ENCODE data around the gene RIMBP2. TPM values are rescaled to one million over a fixed set of nuclear protein-coding genes. Genes with fewer than 3 reads are reported as not detected.

The RIMBP2 gene
- total and polyA plus RNA-seq, 4 donors, result 0.39 to 1.0 TPM; not detected in 2

DNA sequence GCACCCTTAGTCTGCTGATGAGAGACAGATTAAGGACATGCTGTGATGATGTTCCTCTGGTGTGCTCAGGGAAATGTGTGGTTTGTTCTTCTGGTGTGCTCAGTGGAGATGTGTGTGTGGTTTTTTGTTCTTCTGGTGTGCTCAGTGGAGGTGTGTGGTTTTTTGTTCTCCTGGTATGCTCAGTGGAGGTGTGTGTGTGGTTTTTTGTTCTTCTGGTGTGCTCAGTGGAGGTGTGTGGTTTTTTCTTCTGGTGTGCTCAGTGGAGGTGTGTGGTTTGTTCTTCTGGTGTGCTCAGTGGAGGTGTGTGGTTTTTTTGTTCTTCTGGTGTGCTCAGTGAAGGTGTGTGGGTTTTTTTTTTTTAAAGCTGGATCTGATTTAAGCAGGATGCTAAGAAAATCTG lies 363.0 kb downstream of the RIMBP2 start:
- no peak overlapping the region for H3K27ac ChIP-seq (ENCODE audit: low read depth in 1 of 2, low read length in 2 of 2)
- no peaks in the 10 kb centered on the region for H3K9me3 ChIP-seq (ENCODE audit: control insufficient read depth, low read length)
- no peaks in the 10 kb centered on the region for H3K36me3 ChIP-seq (ENCODE audit: control insufficient read depth in 1 of 2, insufficient read depth in 2 of 2, low read length in 1 of 2)
- H3K4me3 ChIP-seq (ENCODE audit: low read length in 2 of 2), result no peak overlapping the region
- no peaks in the 10 kb centered on the region for H3K27me3 ChIP-seq (ENCODE audit: control insufficient read depth in 1 of 2, insufficient read depth in 2 of 2, low read length in 1 of 2)
- ATAC-seq (ENCODE audit: low FRiP score) (no peak), DNase-seq (no peak)
- H3K4me1 ChIP-seq (ENCODE audit: control insufficient read depth in 1 of 2, insufficient read depth in 2 of 2, low read length in 2 of 2), result no peaks in the 10 kb centered on the region
- intact Hi-C loops (cut with DNase I), result no loop called here

DNA sequence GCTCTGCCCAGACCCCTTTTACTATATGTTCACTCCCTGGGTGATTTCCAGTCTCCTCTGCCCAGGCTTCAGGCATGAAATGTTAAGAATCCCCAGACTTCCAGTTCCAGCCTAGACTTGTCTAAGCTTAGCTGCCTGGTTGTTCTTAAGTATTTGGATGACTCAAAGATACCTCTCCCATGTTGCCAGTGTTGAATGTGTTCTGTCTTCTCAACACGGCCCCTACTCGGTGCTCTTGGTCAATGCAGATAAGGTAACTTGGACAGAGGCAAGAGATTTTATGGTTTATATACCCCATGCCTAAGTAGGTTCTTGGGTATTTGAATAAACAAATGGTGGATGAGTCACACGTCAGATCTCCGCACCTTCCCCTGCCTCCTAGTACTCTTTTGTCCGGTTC lies 364.8 kb downstream of the RIMBP2 start:
- 64 to 69% methylated on average over 5 of the region's 5 CpGs for WGBS, 2 donors
- intact Hi-C loops (cut with DNase I), result no loop called here

DNA sequence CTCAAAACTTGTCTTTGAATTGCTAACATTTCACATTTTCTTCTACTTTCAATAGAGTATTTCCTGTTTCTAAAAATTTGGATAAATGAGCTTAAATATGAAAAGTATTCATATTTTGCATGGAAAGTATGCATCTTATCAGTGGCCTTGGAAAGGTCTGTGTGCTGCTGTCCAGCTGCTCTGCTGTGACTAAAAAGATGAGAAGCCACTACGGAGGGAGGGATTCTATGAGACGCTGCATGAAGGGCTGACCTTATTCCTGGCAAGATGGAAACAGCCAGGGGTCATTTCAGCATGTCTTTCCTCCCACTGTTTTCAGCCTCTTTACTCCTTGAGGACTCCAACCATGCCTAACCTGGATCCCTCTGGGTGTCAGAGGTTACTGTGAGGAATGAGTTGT lies 365.4 kb downstream of the RIMBP2 start:
- Histone ChIP-seq H3K36me3 (ENCODE audit: control insufficient read depth in 1 of 2, insufficient read depth in 2 of 2, low read length in 1 of 2) (no peaks in the 10 kb centered on the region), H3K4me3 (ENCODE audit: low read length in 2 of 2) (no peak overlapping the region), H3K27me3 (ENCODE audit: control insufficient read depth in 1 of 2, insufficient read depth in 2 of 2, low read length in 1 of 2) (peaks cover 0 to 1% of the 10 kb centered on the region in 2 donors), H3K9me3 (ENCODE audit: control insufficient read depth, low read length) (no peaks in the 10 kb centered on the region), H3K4me1 (ENCODE audit: control insufficient read depth in 1 of 2, insufficient read depth in 2 of 2, low read length in 2 of 2) (no peaks in the 10 kb centered on the region), H3K27ac (ENCODE audit: low read depth in 1 of 2, low read length in 2 of 2) (no peak overlapping the region)
- WGBS, 2 donors, result 0 to 8% methylated on average over 2 of the region's 2 CpGs
- DNase-seq (no peak), ATAC-seq (ENCODE audit: low FRiP score) (no peak)
- intact Hi-C loops (cut with DNase I), result no loop called here

More for the DNA sequence above, 364.8 kb downstream of the RIMBP2 start:
- Histone ChIP-seq H3K4me3 (ENCODE audit: low read length in 2 of 2) (no peak overlapping the region), H3K36me3 (ENCODE audit: control insufficient read depth in 1 of 2, insufficient read depth in 2 of 2, low read length in 1 of 2) (no peaks in the 10 kb centered on the region), H3K9me3 (ENCODE audit: control insufficient read depth, low read length) (no peaks in the 10 kb centered on the region), H3K27me3 (ENCODE audit: control insufficient read depth in 1 of 2, insufficient read depth in 2 of 2, low read length in 1 of 2) (peaks cover 0 to 1% of the 10 kb centered on the region in 2 donors), H3K27ac (ENCODE audit: low read depth in 1 of 2, low read length in 2 of 2) (no peak overlapping the region), H3K4me1 (ENCODE audit: control insufficient read depth in 1 of 2, insufficient read depth in 2 of 2, low read length in 2 of 2) (no peaks in the 10 kb centered on the region)
- ATAC-seq (ENCODE audit: low FRiP score), result no peak
- no peak for DNase-seq

DNA sequence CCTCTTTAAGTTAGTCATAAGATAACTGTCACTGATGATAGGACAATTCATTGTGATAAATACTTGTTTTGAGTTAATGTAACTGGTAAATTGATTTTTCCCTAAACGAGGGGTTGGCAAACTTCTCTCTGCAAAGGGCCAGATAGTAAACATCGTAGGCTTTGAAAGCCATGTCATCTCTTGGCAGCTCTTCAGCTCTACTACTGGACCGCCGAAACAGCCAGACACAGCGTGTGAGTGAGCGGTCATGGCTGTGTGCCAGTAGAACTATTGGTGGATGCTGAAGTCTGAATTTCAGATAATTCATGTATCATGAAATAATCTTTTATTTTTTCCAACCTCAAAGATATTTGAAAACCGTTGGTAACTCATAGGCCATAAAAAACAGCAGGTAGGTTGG lies 368.5 kb downstream of the RIMBP2 start:
- intact Hi-C loops (cut with DNase I), result no loop called here
- Histone ChIP-seq H3K4me3 (ENCODE audit: low read length in 2 of 2) (no peak overlapping the region), H3K4me1 (ENCODE audit: control insufficient read depth in 1 of 2, insufficient read depth in 2 of 2, low read length in 2 of 2) (no peaks in the 10 kb centered on the region), H3K36me3 (ENCODE audit: control insufficient read depth in 1 of 2, insufficient read depth in 2 of 2, low read length in 1 of 2) (no peaks in the 10 kb centered on the region), H3K9me3 (ENCODE audit: control insufficient read depth, low read length) (no peaks in the 10 kb centered on the region), H3K27me3 (ENCODE audit: control insufficient read depth in 1 of 2, insufficient read depth in 2 of 2, low read length in 1 of 2) (peaks cover 0 to 1% of the 10 kb centered on the region in 2 donors), H3K27ac (ENCODE audit: low read depth in 1 of 2, low read length in 2 of 2) (no peak overlapping the region)
- DNase-seq (no peak), ATAC-seq (ENCODE audit: low FRiP score) (no peak)
- WGBS, 2 donors, result 60 to 68% methylated on average over 7 of the region's 7 CpGs

Other genes starting within 250 kb of the RIMBP2 start
- 10 to 100 TPM; 30.4 to 31.5 TPM for gene STX2, start 123.0 kb upstream of the RIMBP2 start, total RNA-seq
- 10 to 100 TPM; 15.8 to 21.0 TPM for gene STX2, start 123.0 kb upstream of the RIMBP2 start, polyA plus RNA-seq
- gene RAN, start 155.8 kb upstream of the RIMBP2 start, total RNA-seq, result 100 to 1,000 TPM; 233 to 304 TPM
- gene RAN, start 155.8 kb upstream of the RIMBP2 start, polyA plus RNA-seq, result 100 to 1,000 TPM; 158 to 210 TPM
- gene ADGRD1, start 237.6 kb upstream of the RIMBP2 start, total RNA-seq, result 10 to 100 TPM; 59.2 to 97.6 TPM
- gene ADGRD1, start 237.6 kb upstream of the RIMBP2 start, polyA plus RNA-seq, result 1 to 10 TPM; 2.1 to 2.9 TPM